Fibroblast of peridontal ligament (primary cell): Measurements from ENCODE around the gene OPN1MW.
"Not testable (repeated sequence)": the region's sequence is repeated elsewhere in the genome, so short reads cannot be mapped to it uniquely, and the experiment has no call there.

Source experiments
- DNase-seq: peaks from one replicate; pipeline ENCODE4 v3.0.0-alpha.2; 2010; ENCODE audit errors: extremely low read depth

Gene OPN1MW

DNA sequence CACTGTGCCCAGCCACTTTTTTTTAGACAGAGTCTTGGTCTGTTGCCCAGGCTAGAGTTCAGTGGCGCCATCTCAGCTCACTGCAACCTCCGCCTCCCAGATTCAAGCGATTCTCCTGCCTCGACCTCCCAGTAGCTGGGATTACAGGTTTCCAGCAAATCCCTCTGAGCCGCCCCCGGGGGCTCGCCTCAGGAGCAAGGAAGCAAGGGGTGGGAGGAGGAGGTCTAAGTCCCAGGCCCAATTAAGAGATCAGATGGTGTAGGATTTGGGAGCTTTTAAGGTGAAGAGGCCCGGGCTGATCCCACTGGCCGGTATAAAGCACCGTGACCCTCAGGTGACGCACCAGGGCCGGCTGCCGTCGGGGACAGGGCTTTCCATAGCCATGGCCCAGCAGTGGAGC lies at the start of gene OPN1MW:
Gene OPN1MW, plus strand, starts transcription at position 301 of the 400 bp plus-strand sequence. Its CDS starts 82 bp downstream, at position 383.
- not testable (repeated sequence) for DNase-seq

DNA sequence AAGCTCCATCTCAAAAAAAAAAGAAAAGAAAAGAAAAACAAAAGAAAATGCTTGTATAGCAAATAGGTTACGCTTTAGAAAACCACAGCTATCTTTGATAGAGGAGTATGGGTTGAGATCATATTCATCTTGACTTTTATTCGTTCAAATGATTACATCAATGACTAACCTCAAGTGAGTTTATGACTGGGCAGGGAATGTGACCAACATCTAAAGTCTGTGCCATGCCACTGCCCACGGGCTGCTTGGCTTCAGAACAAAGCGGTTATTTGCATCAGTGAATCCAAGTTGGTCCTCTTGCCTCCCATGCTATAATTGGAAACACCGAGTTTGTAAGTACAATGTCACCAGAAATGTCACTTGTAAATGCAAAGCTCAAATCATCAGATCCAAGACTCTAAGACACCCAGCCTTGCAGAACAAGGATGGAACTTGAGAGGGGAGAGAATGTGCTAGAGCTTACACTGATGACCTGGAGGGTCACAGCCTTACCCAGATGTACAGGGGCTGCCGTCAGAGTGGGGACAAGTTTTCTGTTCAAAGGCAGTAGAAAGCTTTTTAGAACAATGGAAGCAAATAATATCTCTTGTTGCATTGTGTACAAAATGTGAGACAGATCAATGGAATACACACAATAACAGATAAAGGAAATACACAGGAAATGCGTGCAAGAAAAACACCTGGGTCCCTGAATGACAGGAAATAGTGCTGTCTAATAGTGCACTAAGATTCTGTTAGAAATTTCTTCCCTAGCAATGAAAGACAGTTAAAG lies 46.8 kb upstream of the OPN1MW start:
- DNase-seq: no peak

GRCh38 chrX:154136627-154137161 lies 45.7 kb upstream of the OPN1MW start:
- DNase-seq: peak; percentile 8

GRCh38 chrX:154138857-154139256 lies 43.5 kb upstream of the OPN1MW start:
- no peak for DNase-seq

DNA sequence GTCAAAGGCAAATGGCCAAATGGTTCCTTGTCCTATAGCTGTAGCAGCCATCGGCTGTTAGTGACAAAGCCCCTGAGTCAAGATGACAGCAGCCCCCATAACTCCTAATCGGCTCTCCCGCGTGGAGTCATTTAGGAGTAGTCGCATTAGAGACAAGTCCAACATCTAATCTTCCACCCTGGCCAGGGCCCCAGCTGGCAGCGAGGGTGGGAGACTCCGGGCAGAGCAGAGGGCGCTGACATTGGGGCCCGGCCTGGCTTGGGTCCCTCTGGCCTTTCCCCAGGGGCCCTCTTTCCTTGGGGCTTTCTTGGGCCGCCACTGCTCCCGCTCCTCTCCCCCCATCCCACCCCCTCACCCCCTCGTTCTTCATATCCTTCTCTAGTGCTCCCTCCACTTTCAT lies 42.2 kb upstream of the OPN1MW start:
- DNase-seq: no peak

GRCh38 chrX:154140742-154141141 lies 41.7 kb upstream of the OPN1MW start:
- DNase-seq: no peak

DNA sequence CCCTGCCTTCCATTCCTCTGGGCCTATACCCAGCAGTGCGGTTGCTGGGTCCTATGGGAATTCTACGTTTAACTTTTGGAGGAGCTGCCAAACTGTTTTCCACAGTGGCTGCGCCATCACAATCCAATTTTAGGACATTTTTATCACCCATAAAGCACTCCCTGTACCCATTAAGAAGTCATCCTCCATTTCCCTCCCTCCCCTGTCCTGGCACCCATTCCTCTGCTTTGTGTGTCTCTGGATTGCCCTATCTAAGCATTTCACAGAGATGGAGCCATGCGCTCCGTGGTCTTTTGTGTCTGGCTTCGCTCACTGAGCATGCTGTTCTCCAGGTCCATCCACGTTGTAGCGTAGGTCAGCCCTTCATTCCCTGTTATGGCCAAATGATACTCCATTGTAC lies 40.0 kb upstream of the OPN1MW start:
- no peak for DNase-seq

DNA sequence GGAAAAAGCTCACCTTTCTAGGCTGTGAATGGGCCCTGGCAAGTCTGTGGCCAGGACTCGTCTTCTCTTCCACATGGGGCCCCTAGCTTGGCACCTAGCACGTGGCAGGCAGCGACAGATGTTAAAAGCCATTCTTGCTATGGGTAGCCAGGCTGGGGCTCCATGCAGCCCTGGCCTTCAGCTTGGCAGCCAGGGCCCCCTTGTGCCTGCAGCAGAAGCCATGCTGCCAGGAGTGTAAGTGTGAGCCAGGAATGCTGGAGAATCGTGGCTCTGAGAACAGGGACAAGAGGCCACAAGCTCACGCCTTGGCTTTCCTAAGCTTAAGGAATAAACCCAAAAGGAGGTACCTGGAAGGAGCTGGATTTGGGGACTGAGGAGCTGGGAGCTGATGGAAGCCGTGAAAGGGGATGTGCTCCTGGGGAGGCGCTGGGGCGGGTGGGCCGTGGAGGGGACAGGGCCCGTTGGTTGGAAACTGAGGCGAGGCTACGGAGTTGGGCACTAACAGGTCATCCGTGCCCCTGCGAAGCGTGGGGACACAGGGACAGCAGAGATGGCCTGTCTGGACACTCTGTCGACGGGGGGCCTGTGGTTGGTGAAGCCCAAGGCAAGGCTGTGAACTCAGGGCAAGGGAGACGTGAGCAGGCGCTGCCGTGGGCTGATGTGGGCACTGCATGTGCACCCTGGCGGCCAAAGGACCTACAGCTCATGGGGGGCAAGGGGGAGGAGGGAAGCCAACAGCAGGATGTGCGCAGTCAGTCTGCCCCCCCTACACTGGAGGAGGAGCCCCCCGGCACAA lies 39.2 kb upstream of the OPN1MW start:
- DNase-seq: no peak

GRCh38 chrX:154144010-154144409 lies 38.4 kb upstream of the OPN1MW start, which contains the start of gene OPN1LW:
Gene OPN1LW, plus strand, starts transcription at chrX:154144243. Its CDS starts 41 bp downstream, at chrX:154144284.
- DNase-seq: not testable (repeated sequence)

- DNase-seq: not testable (repeated sequence)
These were observed 31.4 kb upstream of the OPN1MW start for GRCh38 chrX:154151030-154151429.

- DNase-seq: not testable (repeated sequence)
These were observed 26.2 kb upstream of the OPN1MW start for GRCh38 chrX:154156221-154156620.

- DNase-seq: not testable (repeated sequence)
These were observed 25.2 kb upstream of the OPN1MW start for GRCh38 chrX:154157207-154157606.

GRCh38 chrX:154159345-154159744 lies 23.1 kb upstream of the OPN1MW start:
- not testable (repeated sequence) for DNase-seq

- DNase-seq: not testable (repeated sequence)
These were observed 17.5 kb upstream of the OPN1MW start for GRCh38 chrX:154164902-154165301.

GRCh38 chrX:154168384-154168783 lies 14.0 kb upstream of the OPN1MW start:
- not testable (repeated sequence) for DNase-seq

DNA sequence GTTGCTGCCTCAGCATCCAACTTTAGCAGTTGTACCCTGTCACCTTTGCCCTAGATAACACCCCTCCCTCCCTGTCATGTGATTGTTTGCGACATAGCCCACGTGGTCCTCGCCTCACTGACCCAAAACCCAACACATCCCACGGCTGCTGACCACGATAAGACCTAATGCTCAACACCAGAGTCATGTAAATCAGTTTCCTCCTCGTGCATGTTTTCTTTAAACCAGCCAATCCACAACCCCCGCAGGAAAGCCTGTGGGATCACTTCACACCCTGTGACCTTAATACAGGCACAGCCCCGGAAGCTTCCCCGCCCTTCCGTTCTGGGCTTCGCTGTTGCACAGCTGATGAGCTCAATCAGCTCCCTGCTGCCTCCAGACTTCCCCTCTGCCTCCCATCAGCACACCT lies 9.9 kb upstream of the OPN1MW start:
- not testable (repeated sequence) for DNase-seq

- not testable (repeated sequence) for DNase-seq
These were observed 8.0 kb upstream of the OPN1MW start for GRCh38 chrX:154174356-154174755.

DNA sequence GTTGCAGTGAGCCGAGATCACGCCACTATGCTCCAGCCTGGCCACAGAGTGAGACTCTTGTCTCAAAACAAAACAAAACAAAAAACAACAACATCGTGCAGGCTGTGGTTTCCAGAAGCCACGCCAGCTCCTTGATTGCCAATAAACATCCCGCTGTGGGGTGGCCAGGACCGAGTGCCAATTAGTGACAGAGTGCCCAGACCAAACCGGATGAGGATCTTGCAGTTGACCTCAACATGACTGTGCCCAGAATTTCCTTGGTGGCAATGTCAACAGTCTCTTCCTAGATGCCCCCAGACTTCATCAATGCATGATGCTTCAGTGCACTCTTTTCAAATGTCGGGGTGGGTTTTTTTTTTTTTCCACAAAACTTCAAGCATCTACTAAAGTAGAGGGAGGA lies 1.4 kb downstream of the OPN1MW start:
- not testable (repeated sequence) for DNase-seq

DNA sequence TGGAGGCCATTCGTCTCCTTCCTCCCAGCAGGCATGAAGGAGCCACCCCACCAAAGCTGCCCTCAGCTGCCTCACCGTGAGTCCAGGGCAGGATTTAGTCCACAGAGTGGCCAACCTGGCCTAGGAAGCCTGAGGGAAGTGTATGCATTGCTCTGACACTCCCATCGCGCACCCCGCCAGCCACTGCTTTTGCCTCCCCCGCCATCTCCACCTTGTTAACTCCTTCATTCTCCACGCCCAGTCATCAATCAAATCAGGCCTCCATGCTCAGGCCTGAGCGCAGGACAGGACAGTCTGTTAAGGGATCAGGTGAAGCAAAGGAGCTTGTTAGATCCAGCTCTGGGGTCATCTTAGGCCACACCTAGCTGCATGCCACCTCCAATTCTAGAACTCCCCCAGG lies 10.4 kb downstream of the OPN1MW start:
- DNase-seq: not testable (repeated sequence)

DNA sequence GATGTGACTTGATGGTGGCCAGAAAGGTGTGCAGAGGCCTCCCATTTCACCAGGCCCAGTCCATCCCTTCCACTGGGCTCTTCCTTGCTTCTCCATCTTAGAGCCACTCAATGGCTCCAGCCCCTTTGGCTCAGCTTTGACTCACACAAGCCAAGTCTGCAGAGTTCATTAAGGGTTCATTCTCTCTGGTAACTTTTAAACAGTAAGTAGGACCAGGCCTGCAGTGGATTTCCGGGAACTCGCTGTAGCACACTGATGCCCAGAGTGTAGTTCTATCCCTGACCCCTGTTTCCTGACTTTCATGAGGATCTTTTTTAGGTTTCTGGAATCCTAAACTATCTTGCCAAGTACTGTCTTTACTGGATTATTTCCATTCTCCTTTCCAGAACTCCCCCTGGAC lies 11.9 kb downstream of the OPN1MW start:
- DNase-seq: not testable (repeated sequence)

DNA sequence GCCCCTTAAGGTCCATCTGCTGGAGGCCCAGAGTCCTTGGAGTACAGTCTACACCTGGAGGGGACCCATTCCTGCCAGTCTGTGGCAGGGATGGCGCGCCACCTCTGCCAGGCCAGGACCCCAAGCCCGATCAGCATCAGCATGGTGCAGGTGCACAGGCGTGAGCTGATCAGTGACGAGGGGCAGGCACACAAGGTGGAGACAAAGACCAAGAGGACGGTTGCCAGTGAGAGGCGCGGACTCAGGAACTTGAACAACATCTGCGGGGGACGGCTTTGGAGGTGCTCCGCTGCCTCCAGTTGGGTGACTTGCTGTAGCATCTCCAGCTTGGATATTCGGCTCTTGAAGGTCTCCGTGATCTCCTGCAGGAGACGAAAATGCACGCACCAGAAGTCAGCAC lies 14.1 kb downstream of the OPN1MW start:
- DNase-seq: not testable (repeated sequence)

GRCh38 chrX:154209670-154210418 lies 27.4 kb downstream of the OPN1MW start:
- DNase-seq: not testable (repeated sequence)
